Small intestine (tissue), 7 donors: ENCODE measurements around the gene LRRC36. TPM values are rescaled to one million over a fixed set of nuclear protein-coding genes. Genes with fewer than 3 reads are reported as not detected.

ENCODE experiments used
- DNase-seq, 2 donors: peaks; one replicate each; pipeline versions ENCODE4 v3.0.0 to v3.0.0-alpha.2; 2013
- FAIRE-seq: peaks from 2 replicates; lab custom pipeline; 2012; peaks lifted over from hg19 to GRCh38; lab: Jason Lieb, UNC
- H3K27ac ChIP-seq, 3 donors: one replicate each; pipeline ENCODE4 v1.5.1; 2013; ENCODE audit warnings: low read length in 2 of 3, mild to moderate bottlenecking in 2 of 3, control low read depth in 1 of 3, inconsistent platforms in 1 of 3, low read depth in 1 of 3, moderate library complexity in 1 of 3
- H3K27me3 ChIP-seq, 3 donors: one replicate each; pipeline ENCODE4 v1.6.1; 2013; ENCODE audit warnings: low read length in 3 of 3, inconsistent platforms in 1 of 3; ENCODE audit not compliant: control insufficient read depth in 3 of 3, insufficient read depth in 3 of 3
- H3K36me3 ChIP-seq, 3 donors: one replicate each; pipeline ENCODE4 v1.6.1; 2013; ENCODE audit warnings: low read length in 3 of 3, inconsistent platforms in 1 of 3, low read depth in 1 of 3, mild to moderate bottlenecking in 1 of 3, moderate library complexity in 1 of 3; ENCODE audit not compliant: control insufficient read depth in 3 of 3, insufficient read depth in 2 of 3
- H3K4me1 ChIP-seq, 3 donors: one replicate each; pipeline ENCODE4 v1.6.1; 2013; ENCODE audit warnings: low read length in 2 of 3, inconsistent platforms in 1 of 3, low read depth in 1 of 3, mild to moderate bottlenecking in 1 of 3, moderate library complexity in 1 of 3; ENCODE audit not compliant: control insufficient read depth in 3 of 3, insufficient read depth in 2 of 3
- H3K4me3 ChIP-seq, 3 donors: one replicate each; pipeline ENCODE4 v1.5.1; 2013; ENCODE audit warnings: low read length in 3 of 3, control low read depth in 1 of 3, inconsistent platforms in 1 of 3, low read depth in 1 of 3, mild to moderate bottlenecking in 1 of 3, moderate library complexity in 1 of 3
- H3K9me3 ChIP-seq, 2 donors: one replicate each; pipeline ENCODE4 v1.6.1; 2013; ENCODE audit warnings: low read depth in 1 of 2, low read length in 1 of 2; ENCODE audit not compliant: control insufficient read depth in 2 of 2, insufficient read depth in 1 of 2
- WGBS, 3 donors: extraction: QIAGEN DNeasy Blood & Tissue Kit; methylation state at CpG; one replicate each; pipeline ENCODE4 v1.1.7; 2013; 5-methylcytosine and 5-hydroxymethylcytosine counted together
- polyA plus RNA-seq, 4 donors: library from polyadenylated mRNA; stranded (reverse) in 3 of 4; unstranded in 1 of 4; fragments of 200-250 nt in 3 of 4; fragments of 120-200 nt in 1 of 4; gene quantifications; one replicate each; pipeline versions ENCODE4 v1.2.1 to v1.2.3, GENCODE V29; 2013
- donor health status: healthy with polysubstance abuse.
- donor health status: control.
- donor health status: control.
- donor health status: Bipolar disorder and iron deficiency.
- donor health status: healthy.

LRRC36 gene
- polyA plus RNA-seq, 4 donors = 0.87 to 1.9 TPM; not detected in 2

DNA sequence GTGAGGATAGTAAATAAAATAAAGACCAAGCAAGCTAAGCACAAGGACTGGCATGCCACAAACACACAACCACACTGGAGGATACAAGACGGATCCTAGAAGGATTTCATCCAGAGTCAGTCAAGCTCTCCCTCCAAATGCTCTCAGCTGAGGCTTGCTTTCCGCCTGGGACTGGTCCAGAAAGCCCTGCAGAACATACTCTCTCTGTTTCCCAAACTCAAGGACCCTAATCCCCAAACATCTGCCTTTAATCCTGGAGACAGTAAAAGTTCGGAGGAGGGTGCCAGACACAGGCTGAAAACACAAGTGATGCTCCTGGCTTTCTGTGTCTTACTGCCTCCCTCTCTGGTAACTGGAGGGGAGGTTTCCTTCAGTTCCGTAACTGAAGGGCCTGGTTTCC, 99.0 kb downstream of the LRRC36 start:
- DNase-seq (no peak), FAIRE-seq (no peak)
- H3K27me3 ChIP-seq = peaks cover 0 to 44% (median 4%) of the 10 kb centered on the region in 3 donors
- H3K27ac ChIP-seq = no peak overlapping the region
- H3K4me3 ChIP-seq = no peak overlapping the region
- peaks cover 0 to 17% (median 4%) of the 10 kb centered on the region in 3 donors for H3K4me1 ChIP-seq
- WGBS, 3 donors = 56 to 68% (median 61%) methylated on average over 4 of the region's 4 CpGs
- no peaks in the 10 kb centered on the region for H3K9me3 ChIP-seq
- H3K36me3 ChIP-seq = no peaks in the 10 kb centered on the region

DNA sequence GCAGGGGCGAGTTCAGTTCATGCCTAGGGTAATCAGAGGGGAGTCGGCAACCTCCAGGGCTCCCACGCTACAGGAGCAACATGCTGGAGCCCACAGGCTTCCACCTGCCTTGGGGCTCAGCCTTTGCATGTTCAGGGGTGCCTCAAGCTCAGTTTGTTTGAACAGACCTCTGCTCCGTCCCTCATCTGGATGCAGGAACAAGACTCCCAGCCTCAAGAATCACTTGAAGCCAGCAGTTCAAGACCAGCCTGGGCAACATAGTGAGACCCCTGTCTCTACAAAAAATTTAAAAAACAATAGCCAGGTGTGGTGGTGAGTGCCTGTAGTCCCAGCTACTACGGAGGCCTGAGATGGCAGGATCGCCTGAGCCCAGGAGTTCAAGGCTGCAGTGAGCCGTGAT, 99.4 kb downstream of the LRRC36 start:
- FAIRE-seq (no peak), DNase-seq (no peak)
- H3K36me3 ChIP-seq = no peaks in the 10 kb centered on the region
- H3K4me1 ChIP-seq = peaks cover 0 to 17% (median 4%) of the 10 kb centered on the region in 3 donors
- no peaks in the 10 kb centered on the region for H3K9me3 ChIP-seq
- WGBS, 3 donors = 68 to 84% (median 72%) methylated on average over 7 of the region's 7 CpGs
- H3K27ac ChIP-seq = no peak overlapping the region
- H3K27me3 ChIP-seq = peaks cover 0 to 44% (median 4%) of the 10 kb centered on the region in 3 donors
- H3K4me3 ChIP-seq = no peak overlapping the region

DNA sequence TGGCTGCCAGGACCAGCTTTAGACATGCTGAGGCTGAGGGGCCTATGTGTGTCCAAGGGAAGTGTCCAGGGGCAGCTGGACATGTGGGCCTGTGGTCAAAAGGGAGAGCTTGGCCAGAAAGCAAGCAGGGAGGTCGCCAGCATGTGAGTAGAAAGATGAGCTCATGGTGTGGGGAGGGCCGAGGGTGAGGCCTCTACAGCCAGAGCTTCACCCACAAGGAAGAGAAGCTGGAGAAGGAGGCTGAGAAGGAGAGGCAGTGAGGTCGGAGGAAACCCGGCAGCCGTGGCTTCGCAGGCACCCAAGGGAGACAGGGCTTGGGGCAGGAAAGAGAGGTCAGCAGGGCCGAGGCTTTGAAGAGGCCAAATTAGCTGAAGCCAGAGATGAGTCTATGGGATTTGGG, 100.3 kb downstream of the LRRC36 start:
- no peak for FAIRE-seq
- DNase-seq = no peak
- H3K4me3 ChIP-seq = no peak overlapping the region
- no peaks in the 10 kb centered on the region for H3K9me3 ChIP-seq
- no peaks in the 10 kb centered on the region for H3K36me3 ChIP-seq
- H3K27ac ChIP-seq = no peak overlapping the region
- peaks cover 0 to 51% (median 4%) of the 10 kb centered on the region in 3 donors for H3K27me3 ChIP-seq
- 66 to 87% (median 76%) methylated on average over 7 of the region's 7 CpGs for WGBS, 3 donors
- H3K4me1 ChIP-seq = peaks cover 0 to 24% (median 4%) of the 10 kb centered on the region in 3 donors

DNA sequence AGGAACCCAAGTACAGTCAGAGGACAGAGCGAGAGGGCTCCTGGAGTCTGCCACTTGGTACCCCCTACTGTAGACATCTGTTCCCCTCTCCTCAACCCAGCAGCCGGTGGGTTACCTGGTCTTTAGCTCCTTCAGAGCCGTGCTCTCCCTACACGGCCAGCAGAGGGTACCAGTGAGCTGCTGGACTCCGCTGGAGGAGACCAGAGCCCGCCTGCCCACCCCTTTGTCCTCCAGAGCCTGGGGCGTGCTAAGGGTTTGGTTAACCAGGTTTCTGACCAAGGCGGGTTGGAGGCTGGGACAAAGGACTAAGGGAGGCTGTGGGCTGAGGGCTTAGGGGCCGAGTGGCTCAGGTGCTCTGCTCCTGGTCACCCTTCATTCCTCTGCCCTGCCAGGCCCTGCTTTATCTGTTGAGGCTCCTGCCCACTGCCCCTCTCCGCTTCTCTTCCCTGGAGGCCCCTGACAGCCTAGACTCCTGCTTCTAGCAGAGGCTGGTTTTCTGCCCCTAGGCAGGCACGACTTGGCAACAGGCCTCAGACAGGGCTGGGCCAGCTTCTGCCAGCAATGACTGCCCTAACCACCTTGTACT, 101.6 kb downstream of the LRRC36 start:
- Histone ChIP-seq H3K9me3 (no peaks in the 10 kb centered on the region), H3K27ac (peak overlapping the region in 2 of 3 donors; percentile 95 to 97), H3K27me3 (peaks cover 0 to 51% (median 4%) of the 10 kb centered on the region in 3 donors), H3K4me3 (no peak overlapping the region), H3K36me3 (peaks cover 0 to 5% (median 0%) of the 10 kb centered on the region in 3 donors), H3K4me1 (peaks cover 0 to 25% (median 4%) of the 10 kb centered on the region in 3 donors)
- WGBS, 3 donors = 11 to 21% (median 12%) methylated on average over 11 of the region's 11 CpGs
- FAIRE-seq = no peak
- peak; percentile 82 to 84 for DNase-seq

DNA sequence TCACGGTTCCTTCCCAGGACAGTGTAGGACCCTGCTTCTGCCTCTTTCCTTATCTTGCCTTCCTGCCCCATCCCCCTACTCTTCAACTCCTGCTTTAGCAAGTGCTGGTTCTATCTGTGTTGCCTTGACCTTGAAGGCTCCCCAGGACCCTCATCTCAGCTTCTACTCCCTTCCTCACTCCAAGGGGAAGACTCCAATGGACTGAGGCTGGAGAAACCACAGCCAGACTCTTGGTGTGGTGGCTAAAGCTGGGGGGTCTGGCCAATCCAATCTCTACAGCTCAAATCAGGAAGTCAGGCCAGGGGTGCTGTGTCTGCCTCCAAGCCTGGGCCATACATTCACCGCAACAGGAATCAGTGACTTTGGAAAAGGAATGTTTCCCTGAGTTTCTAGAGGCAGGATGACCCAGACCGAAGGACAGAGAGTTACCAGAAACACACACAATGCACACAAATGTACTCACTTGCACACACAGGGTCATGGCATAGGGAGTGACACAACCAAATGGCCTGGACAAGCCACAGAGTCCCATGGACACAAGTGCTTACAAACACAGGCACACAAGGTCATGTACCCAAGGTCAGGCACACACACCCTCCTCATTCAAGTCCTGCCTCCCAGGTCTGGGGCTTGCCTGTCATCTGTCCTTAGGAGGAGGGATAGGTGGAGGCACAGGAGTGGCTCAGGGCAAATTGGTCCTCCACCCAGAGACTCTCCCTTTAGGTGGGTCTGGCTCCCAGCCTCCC, 102.6 kb downstream of the LRRC36 start:
- peak overlapping the region in 1 of 3 donors; percentile 83 for H3K4me3 ChIP-seq
- no peaks in the 10 kb centered on the region for H3K9me3 ChIP-seq
- WGBS, 3 donors = 75 to 86% (median 76%) methylated on average over 3 of the region's 3 CpGs

DNA sequence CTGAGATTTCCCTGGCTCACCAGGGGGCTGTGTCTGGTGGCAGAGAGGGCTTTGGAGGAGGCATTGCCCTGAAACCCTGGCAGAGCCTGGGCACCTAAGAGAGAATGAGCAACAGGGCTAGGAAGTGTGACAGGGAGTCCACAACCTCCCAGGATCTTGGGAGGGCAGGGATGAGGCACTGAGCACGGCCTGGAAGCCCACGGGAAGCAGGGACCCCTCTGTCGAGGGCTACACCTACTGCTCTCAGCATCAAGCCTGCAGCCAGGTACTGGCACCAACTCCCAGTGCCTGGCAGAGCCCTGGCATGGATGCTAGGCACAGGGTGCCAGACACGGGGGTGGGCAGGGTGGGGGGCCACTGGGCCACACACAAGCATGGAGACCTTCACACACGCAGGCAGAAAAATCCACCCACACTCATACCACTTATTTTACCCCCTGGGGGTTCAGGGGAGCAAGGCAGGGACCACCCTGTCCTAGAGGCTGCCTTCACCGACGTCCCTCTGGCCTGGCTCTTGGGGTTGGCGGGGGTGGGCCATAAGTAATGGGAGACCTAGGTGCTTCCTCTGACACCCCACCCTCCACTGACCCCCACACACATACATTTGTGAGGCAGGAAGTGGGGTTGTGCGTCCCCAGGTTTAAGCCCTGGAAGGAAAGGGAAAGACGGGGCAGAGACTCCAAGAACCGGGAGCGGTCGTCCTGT, 103.3 kb downstream of the LRRC36 start:
- Histone ChIP-seq H3K27me3 (peaks cover 0 to 42% (median under 1%) of the 10 kb centered on the region in 3 donors), H3K27ac (peak overlapping the region; percentile 8 to 97 (median 95)), H3K4me1 (peaks cover 0 to 25% (median 4%) of the 10 kb centered on the region in 3 donors), H3K4me3 (peak overlapping the region; percentile 15 to 83 (median 33)), H3K36me3 (peaks cover 0 to 10% (median 0%) of the 10 kb centered on the region in 3 donors), H3K9me3 (no peaks in the 10 kb centered on the region)
- FAIRE-seq (no peak), DNase-seq (no peak)
- 5 to 34% (median 19%) methylated on average over 12 to 13 of the region's 13 CpGs for WGBS, 3 donors

More for the DNA sequence above, 102.6 kb downstream of the LRRC36 start:
- peak; percentile 32 to 95 for DNase-seq
- no peak for FAIRE-seq
- H3K36me3 ChIP-seq = peaks cover 0 to 9% (median 0%) of the 10 kb centered on the region in 3 donors
- H3K27ac ChIP-seq = peak overlapping the region in 2 of 3 donors; percentile 95 to 97
- peaks cover 0 to 49% (median 4%) of the 10 kb centered on the region in 3 donors for H3K27me3 ChIP-seq
- peaks cover 0 to 25% (median 4%) of the 10 kb centered on the region in 3 donors for H3K4me1 ChIP-seq

DNA sequence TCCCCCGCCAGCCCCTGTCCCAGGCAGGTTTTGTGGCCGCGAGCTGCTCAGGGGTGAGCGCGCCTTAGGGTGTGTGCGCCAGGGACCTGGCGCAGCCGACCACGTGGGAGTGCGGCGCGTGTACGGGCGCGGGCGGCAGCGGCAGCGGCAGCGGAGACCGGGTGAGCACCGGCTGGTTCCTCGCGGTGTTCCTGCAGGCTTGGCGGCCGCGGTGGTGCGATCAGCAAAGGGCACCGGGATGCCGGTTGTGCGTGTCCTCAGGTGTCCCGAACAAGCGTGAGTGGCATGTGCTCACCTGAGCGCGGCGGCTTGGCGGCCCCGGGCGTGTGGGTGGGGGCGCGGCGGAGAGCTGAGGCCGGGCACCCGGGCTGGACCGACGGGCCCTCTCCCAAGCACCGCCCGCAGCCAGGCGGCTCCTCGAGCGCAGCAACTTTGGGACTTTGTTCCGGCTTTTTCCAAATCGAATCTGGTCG, 103.9 kb downstream of the LRRC36 start:
- FAIRE-seq = no peak

More for the DNA sequence above, 103.9 kb downstream of the LRRC36 start:
- Histone ChIP-seq H3K27me3 (peaks cover 0 to 36% (median 0%) of the 10 kb centered on the region in 3 donors), H3K4me1 (peaks cover 0 to 25% (median 4%) of the 10 kb centered on the region in 3 donors), H3K27ac (peak overlapping the region; percentile 8 to 97 (median 95)), H3K36me3 (peaks cover 0 to 15% (median 0%) of the 10 kb centered on the region in 3 donors), H3K4me3 (peak overlapping the region; percentile 15 to 83 (median 33)), H3K9me3 (no peaks in the 10 kb centered on the region)
- WGBS, 3 donors = 0 to 1% (median 0%) methylated on average over 42 to 53 of the region's 53 CpGs
- DNase-seq = peak in 1 of 2 donors; percentile 76
